ENCODE results near the gene ACP7.

DNA sequence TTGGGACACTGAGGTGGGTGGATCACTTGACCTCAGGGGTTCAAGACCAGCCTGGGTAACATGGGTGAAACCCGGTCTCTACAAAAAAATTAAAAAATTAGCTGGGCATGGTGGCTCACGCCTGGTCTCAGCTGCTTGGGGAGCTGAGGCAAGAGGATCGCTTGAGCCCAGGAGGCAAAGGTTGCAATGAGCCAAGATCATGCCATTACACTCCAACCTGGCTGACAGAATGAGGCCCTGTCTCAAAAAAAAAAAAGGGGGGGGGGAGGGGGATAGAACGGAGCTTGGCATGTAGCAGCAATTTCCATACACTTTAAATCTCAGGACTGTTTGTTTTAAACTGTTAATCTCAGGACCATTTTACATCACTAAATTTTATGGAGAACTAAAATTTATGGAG, 2.2 kb downstream of the ACP7 start:
- no peak for TF ChIP-seq NFYB (CRISPR knock-in tag; conservative IDR thresholded peaks at IDR 0.05; ENCODE audit: low read depth)
- no peak for TF ChIP-seq CREM (CRISPR knock-in tag; IDR thresholded peaks at IDR 0.05)
- TF ChIP-seq, protein P1, sequence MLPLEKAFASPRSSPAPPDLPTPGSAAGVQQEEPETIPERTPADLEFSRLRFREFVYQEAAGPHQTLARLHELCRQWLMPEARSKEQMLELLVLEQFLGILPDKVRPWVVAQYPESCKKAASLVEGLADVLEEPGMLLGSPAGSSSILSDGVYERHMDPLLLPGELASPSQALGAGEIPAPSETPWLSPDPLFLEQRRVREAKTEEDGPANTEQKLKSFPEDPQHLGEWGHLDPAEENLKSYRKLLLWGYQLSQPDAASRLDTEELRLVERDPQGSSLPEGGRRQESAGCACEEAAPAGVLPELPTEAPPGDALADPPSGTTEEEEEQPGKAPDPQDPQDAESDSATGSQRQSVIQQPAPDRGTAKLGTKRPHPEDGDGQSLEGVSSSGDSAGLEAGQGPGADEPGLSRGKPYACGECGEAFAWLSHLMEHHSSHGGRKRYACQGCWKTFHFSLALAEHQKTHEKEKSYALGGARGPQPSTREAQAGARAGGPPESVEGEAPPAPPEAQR (CRISPR knock-in tag; IDR thresholded peaks at IDR 0.05), result no peak
- TF ChIP-seq, protein P2, sequence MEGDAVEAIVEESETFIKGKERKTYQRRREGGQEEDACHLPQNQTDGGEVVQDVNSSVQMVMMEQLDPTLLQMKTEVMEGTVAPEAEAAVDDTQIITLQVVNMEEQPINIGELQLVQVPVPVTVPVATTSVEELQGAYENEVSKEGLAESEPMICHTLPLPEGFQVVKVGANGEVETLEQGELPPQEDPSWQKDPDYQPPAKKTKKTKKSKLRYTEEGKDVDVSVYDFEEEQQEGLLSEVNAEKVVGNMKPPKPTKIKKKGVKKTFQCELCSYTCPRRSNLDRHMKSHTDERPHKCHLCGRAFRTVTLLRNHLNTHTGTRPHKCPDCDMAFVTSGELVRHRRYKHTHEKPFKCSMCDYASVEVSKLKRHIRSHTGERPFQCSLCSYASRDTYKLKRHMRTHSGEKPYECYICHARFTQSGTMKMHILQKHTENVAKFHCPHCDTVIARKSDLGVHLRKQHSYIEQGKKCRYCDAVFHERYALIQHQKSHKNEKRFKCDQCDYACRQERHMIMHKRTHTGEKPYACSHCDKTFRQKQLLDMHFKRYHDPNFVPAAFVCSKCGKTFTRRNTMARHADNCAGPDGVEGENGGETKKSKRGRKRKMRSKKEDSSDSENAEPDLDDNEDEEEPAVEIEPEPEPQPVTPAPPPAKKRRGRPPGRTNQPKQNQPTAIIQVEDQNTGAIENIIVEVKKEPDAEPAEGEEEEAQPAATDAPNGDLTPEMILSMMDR (IDR thresholded peaks at IDR 0.05), result no peak
- TF ChIP-seq ZNF219 (CRISPR knock-in tag; IDR thresholded peaks at IDR 0.05; ENCODE audit: borderline replicate concordance), result no peak
- TF ChIP-seq ESRRA (CRISPR knock-in tag; IDR thresholded peaks at IDR 0.05; ENCODE audit: borderline replicate concordance), result no peak
- TF ChIP-seq, protein P3, sequence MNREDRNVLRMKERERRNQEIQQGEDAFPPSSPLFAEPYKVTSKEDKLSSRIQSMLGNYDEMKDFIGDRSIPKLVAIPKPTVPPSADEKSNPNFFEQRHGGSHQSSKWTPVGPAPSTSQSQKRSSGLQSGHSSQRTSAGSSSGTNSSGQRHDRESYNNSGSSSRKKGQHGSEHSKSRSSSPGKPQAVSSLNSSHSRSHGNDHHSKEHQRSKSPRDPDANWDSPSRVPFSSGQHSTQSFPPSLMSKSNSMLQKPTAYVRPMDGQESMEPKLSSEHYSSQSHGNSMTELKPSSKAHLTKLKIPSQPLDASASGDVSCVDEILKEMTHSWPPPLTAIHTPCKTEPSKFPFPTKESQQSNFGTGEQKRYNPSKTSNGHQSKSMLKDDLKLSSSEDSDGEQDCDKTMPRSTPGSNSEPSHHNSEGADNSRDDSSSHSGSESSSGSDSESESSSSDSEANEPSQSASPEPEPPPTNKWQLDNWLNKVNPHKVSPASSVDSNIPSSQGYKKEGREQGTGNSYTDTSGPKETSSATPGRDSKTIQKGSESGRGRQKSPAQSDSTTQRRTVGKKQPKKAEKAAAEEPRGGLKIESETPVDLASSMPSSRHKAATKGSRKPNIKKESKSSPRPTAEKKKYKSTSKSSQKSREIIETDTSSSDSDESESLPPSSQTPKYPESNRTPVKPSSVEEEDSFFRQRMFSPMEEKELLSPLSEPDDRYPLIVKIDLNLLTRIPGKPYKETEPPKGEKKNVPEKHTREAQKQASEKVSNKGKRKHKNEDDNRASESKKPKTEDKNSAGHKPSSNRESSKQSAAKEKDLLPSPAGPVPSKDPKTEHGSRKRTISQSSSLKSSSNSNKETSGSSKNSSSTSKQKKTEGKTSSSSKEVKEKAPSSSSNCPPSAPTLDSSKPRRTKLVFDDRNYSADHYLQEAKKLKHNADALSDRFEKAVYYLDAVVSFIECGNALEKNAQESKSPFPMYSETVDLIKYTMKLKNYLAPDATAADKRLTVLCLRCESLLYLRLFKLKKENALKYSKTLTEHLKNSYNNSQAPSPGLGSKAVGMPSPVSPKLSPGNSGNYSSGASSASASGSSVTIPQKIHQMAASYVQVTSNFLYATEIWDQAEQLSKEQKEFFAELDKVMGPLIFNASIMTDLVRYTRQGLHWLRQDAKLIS (CRISPR knock-in tag; IDR thresholded peaks at IDR 0.05; ENCODE audit: borderline replicate concordance), result no peak
- TF ChIP-seq, protein P4, sequence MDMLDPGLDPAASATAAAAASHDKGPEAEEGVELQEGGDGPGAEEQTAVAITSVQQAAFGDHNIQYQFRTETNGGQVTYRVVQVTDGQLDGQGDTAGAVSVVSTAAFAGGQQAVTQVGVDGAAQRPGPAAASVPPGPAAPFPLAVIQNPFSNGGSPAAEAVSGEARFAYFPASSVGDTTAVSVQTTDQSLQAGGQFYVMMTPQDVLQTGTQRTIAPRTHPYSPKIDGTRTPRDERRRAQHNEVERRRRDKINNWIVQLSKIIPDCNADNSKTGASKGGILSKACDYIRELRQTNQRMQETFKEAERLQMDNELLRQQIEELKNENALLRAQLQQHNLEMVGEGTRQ (CRISPR knock-in tag; IDR thresholded peaks at IDR 0.05), result no peak
- TF ChIP-seq, protein P5, sequence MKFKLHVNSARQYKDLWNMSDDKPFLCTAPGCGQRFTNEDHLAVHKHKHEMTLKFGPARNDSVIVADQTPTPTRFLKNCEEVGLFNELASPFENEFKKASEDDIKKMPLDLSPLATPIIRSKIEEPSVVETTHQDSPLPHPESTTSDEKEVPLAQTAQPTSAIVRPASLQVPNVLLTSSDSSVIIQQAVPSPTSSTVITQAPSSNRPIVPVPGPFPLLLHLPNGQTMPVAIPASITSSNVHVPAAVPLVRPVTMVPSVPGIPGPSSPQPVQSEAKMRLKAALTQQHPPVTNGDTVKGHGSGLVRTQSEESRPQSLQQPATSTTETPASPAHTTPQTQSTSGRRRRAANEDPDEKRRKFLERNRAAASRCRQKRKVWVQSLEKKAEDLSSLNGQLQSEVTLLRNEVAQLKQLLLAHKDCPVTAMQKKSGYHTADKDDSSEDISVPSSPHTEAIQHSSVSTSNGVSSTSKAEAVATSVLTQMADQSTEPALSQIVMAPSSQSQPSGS (CRISPR knock-in tag; IDR thresholded peaks at IDR 0.05; ENCODE audit: borderline replicate concordance, low read depth), result no peak
- TF ChIP-seq ZNF416 (CRISPR knock-in tag; IDR thresholded peaks at IDR 0.05), result no peak
- TF ChIP-seq NR1H2 (CRISPR knock-in tag; IDR thresholded peaks at IDR 0.05), result no peak
